Endothelial cell of umbilical vein (primary cell): ENCODE measurements around the gene NAP1L1.

Experiments
- CTCF ChIP-seq, 2 donors: IDR thresholded peaks; 1 replicate in 1 of 2; 2 replicates in 1 of 2; pipeline ENCODE4 v1.5.1; 2011; ENCODE audit warnings: low read length in 2 of 2, mild to moderate bottlenecking in 2 of 2, moderate library complexity in 2 of 2, control low read depth in 1 of 2, inconsistent platforms in 1 of 2, low read depth in 1 of 2; ENCODE audit not compliant: insufficient read depth in 1 of 2; ENCODE audit errors: extremely low read depth in 1 of 2
- EZH2 ChIP-seq: IDR thresholded peaks from 2 replicates; pipeline ENCODE4 v1.6.1; 2012; ENCODE audit warnings: borderline replicate concordance, low read depth, mild to moderate bottlenecking, moderate library complexity, low read length, inconsistent platforms; ENCODE audit not compliant: severe bottlenecking
- POLR2A ChIP-seq: IDR thresholded peaks from 2 replicates; pipeline ENCODE4 v1.6.1; 2012; ENCODE audit warnings: low read depth, mild to moderate bottlenecking, control low read depth, low read length

GRCh38 chr12:76042147-76042546 lies 42.3 kb downstream of the NAP1L1 start:
- TF ChIP-seq CTCF (IDR thresholded peaks at IDR 0.05; ENCODE audit: extremely low read depth in 1 of 2, insufficient read depth in 1 of 2, low read depth in 1 of 2, low read length in 2 of 2) (no peak), EZH2 (no peak), POLR2A (no peak)
